HEK293T (cell line): Measurements from ENCODE around the gene TASOR2.

Experiments used
- ELF4 ChIP-seq: fragments of 450-650 bp; IDR thresholded peaks from 2 replicates; pipeline ENCODE4 v1.6.1; 2017; ENCODE audit warnings: antibody characterized with exemption
- FOXA1 ChIP-seq: fragments of 450-650 bp; IDR thresholded peaks from 2 replicates; pipeline ENCODE4 v1.6.1; 2016; ENCODE audit warnings: mild to moderate bottlenecking
- HDGF ChIP-seq: fragments of 450-650 bp; IDR thresholded peaks from 2 replicates; pipeline ENCODE4 v1.6.1; 2017; ENCODE audit warnings: antibody characterized with exemption, borderline replicate concordance
- LEF1 ChIP-seq: fragments of 450-650 bp; IDR thresholded peaks from 2 replicates; pipeline ENCODE4 v1.6.1; 2017; ENCODE audit warnings: mild to moderate bottlenecking, borderline replicate concordance
- SP1 ChIP-seq: fragments of 450-650 bp; IDR thresholded peaks from 2 replicates; pipeline ENCODE4 v1.6.1; 2017
- TARDBP ChIP-seq: fragments of 450-650 bp; IDR thresholded peaks from 2 replicates; pipeline ENCODE4 v1.6.1; 2016
- ZNF384 ChIP-seq: fragments of 450-650 bp; IDR thresholded peaks from 2 replicates; pipeline ENCODE4 v1.6.1; 2016
- TF ChIP-seq, protein P1 (sequence below): fragments of 450-650 bp; IDR thresholded peaks from 2 replicates; pipeline ENCODE4 v1.6.1; 2016

- TF ChIP-seq FOXA1 (no peak), ZNF384 (no peak), LEF1 (no peak), TARDBP (no peak), SP1 (no peak), HDGF (no peak), ELF4 (no peak)
- TF ChIP-seq, protein P1, sequence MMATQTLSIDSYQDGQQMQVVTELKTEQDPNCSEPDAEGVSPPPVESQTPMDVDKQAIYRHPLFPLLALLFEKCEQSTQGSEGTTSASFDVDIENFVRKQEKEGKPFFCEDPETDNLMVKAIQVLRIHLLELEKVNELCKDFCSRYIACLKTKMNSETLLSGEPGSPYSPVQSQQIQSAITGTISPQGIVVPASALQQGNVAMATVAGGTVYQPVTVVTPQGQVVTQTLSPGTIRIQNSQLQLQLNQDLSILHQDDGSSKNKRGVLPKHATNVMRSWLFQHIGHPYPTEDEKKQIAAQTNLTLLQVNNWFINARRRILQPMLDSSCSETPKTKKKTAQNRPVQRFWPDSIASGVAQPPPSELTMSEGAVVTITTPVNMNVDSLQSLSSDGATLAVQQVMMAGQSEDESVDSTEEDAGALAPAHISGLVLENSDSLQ: no peak
Measured at GRCh38 chr10:5723692-5724091, 39.1 kb downstream of the TASOR2 start.
